H1 (cell line): Measurements from ENCODE around the gene LRRTM4. TPM values are rescaled to one million over a fixed set of nuclear protein-coding genes. Genes with fewer than 3 reads are reported as not detected.

Source experiments
- CTCF ChIA-PET: fragments of 300-600 bp; sonication (Branson Sonifier 250); formaldehyde crosslinking; loops from one replicate; lab custom pipeline; 2021; ENCODE audit not compliant: partially characterized antibody; lab: Charles Lee
- POLR2A ChIA-PET: fragments of 300-600 bp; sonication (Branson Sonifier 250); formaldehyde crosslinking; loops from one replicate; lab custom pipeline; 2021; ENCODE audit warnings: inconsistent platforms; ENCODE audit not compliant: partially characterized antibody; lab: Charles Lee
- DNase-seq, 2 experiments: peaks; one replicate each; pipeline versions ENCODE4 v3.0.0 to v3.0.0-alpha.2; 2010 to 2022; ENCODE audit warnings: low spot score in 2 of 2, low read depth in 1 of 2, mixed read lengths in 1 of 2
- FAIRE-seq: peaks from 2 replicates; lab custom pipeline; 2011; peaks lifted over from hg19 to GRCh38; lab: Jason Lieb, UNC
- H2AFZ ChIP-seq: 2 replicates; pipeline ENCODE4 v1.8.1; 2012; ENCODE audit warnings: low read length, inconsistent platforms
- H2AK5ac ChIP-seq: 2 replicates; pipeline ENCODE4 v1.6.1; 2013; ENCODE audit warnings: low read depth, low read length
- H2BK120ac ChIP-seq: replicated peaks from 2 replicates; pipeline ENCODE3; 2013; ENCODE audit warnings: low read depth, low read length, inconsistent platforms
- H2BK12ac ChIP-seq: 2 replicates; pipeline ENCODE4 v1.6.1; 2013; ENCODE audit warnings: low read depth, low read length
- H2BK15ac ChIP-seq: 2 replicates; pipeline ENCODE4 v1.6.1; 2013; ENCODE audit warnings: low read length
- H2BK20ac ChIP-seq: 2 replicates; pipeline ENCODE4 v1.6.1; 2013; ENCODE audit warnings: low read length
- H2BK5ac ChIP-seq: 2 replicates; pipeline ENCODE4 v1.6.1; 2013; ENCODE audit warnings: low read depth, low read length
- H3K14ac ChIP-seq: 2 replicates; pipeline ENCODE4 v1.6.1; 2013; ENCODE audit warnings: inconsistent platforms; ENCODE audit not compliant: insufficient read length
- H3K18ac ChIP-seq: 2 replicates; pipeline ENCODE4 v1.6.1; 2013; ENCODE audit warnings: low read length; ENCODE audit errors: extremely low read depth
- H3K23ac ChIP-seq: 2 replicates; pipeline ENCODE4 v1.6.1; 2013; ENCODE audit warnings: inconsistent platforms; ENCODE audit not compliant: insufficient read length
- H3K23me2 ChIP-seq: 2 replicates; pipeline ENCODE4 v1.6.1; 2013; ENCODE audit warnings: low read depth, low read length
- H3K27ac ChIP-seq: 2 replicates; pipeline ENCODE4 v1.6.1; 2011; ENCODE audit warnings: low read depth, low read length, inconsistent platforms
- H3K27me3 ChIP-seq, 4 experiments: replicated peaks in 1 of 4; 1 replicate in 1 of 4; 2 replicates in 3 of 4; pipeline versions ENCODE4 v1.6.1 to v1.8.1; 2011 to 2013; ENCODE audit warnings: low read length in 3 of 4, mild to moderate bottlenecking in 3 of 4, inconsistent platforms in 2 of 4, mixed read lengths in 2 of 4, moderate library complexity in 1 of 4; ENCODE audit not compliant: control insufficient read depth in 3 of 4, insufficient read depth in 3 of 4; ENCODE audit errors: extremely low read depth in 1 of 4
- H3K36me3 ChIP-seq, 4 experiments: 2 replicates each; pipeline versions ENCODE4 v1.6.1 to v1.8.1; 2011 to 2013; ENCODE audit warnings: mild to moderate bottlenecking in 4 of 4, low read length in 3 of 4, moderate library complexity in 2 of 4, control low read depth in 1 of 4, inconsistent platforms in 1 of 4; ENCODE audit not compliant: insufficient read depth in 4 of 4, control insufficient read depth in 2 of 4
- H3K4ac ChIP-seq: replicated peaks from 2 replicates; pipeline ENCODE3; 2013; ENCODE audit warnings: low read length, low read depth, mixed read lengths, inconsistent platforms; ENCODE audit not compliant: insufficient read length
- H3K4me1 ChIP-seq, 4 experiments: replicated peaks in 1 of 4; 1 replicate in 1 of 4; 2 replicates in 3 of 4; pipeline versions ENCODE4 v1.6.1 to v1.8.1; 2011 to 2013; ENCODE audit warnings: low read length in 3 of 4, inconsistent platforms in 2 of 4, mixed read lengths in 1 of 4; ENCODE audit not compliant: insufficient read depth in 4 of 4, control insufficient read depth in 3 of 4
- H3K4me2 ChIP-seq, 2 experiments: 2 replicates each; pipeline versions ENCODE4 v1.6.1 to v1.8.1; 2011 to 2013; ENCODE audit warnings: low read depth in 2 of 2, low read length in 2 of 2, control low read depth in 1 of 2, inconsistent platforms in 1 of 2, mild to moderate bottlenecking in 1 of 2; ENCODE audit not compliant: insufficient read depth in 1 of 2
- H3K4me3 ChIP-seq, 4 experiments: fragments of 200-600, 300-600 bp in 1 of 4; sonication (generic), shearing (Covaris generic), sonication (Bioruptor Twin) in 1 of 4; 2 replicates each; pipeline versions ENCODE4 v1.5.1 to v1.8.1; 2011 to 2016; ENCODE audit warnings: low read length in 4 of 4, low read depth in 3 of 4, control low read depth in 2 of 4, inconsistent platforms in 2 of 4, mild to moderate bottlenecking in 2 of 4, mixed read lengths in 1 of 4, moderate library complexity in 1 of 4; ENCODE audit not compliant: insufficient read depth in 2 of 4; ENCODE audit errors: extremely low read depth in 1 of 4
- H3K56ac ChIP-seq: replicated peaks from 2 replicates; pipeline ENCODE3; 2013; ENCODE audit warnings: low read depth, mild to moderate bottlenecking, mixed read lengths, low read length, inconsistent platforms; ENCODE audit not compliant: insufficient read length
- H3K79me1 ChIP-seq: 2 replicates; pipeline ENCODE4 v1.6.1; 2013; ENCODE audit warnings: low read depth, low read length, control low read depth
- H3K79me2 ChIP-seq, 2 experiments: 2 replicates each; pipeline versions ENCODE4 v1.6.1 to v1.8.1; 2012 to 2013; ENCODE audit warnings: low read length in 2 of 2, mild to moderate bottlenecking in 2 of 2, inconsistent platforms in 1 of 2; ENCODE audit not compliant: insufficient read depth in 2 of 2, control insufficient read depth in 1 of 2
- H3K9ac ChIP-seq, 4 experiments: replicated peaks in 1 of 4; 1 replicate in 1 of 4; 2 replicates in 3 of 4; pipeline versions ENCODE4 v1.6.1 to v1.8.1; 2011 to 2013; ENCODE audit warnings: low read depth in 3 of 4, low read length in 3 of 4, control low read depth in 2 of 4, mild to moderate bottlenecking in 2 of 4, moderate library complexity in 2 of 4, inconsistent platforms in 1 of 4; ENCODE audit errors: extremely low read depth in 1 of 4
- H3K9me3 ChIP-seq, 2 experiments: 2 replicates each; pipeline versions ENCODE4 v1.6.1 to v1.8.1; 2012 to 2013; ENCODE audit warnings: mild to moderate bottlenecking in 2 of 2, moderate library complexity in 2 of 2, control low read depth in 1 of 2, inconsistent platforms in 1 of 2, low read depth in 1 of 2, low read length in 1 of 2, mixed read lengths in 1 of 2; ENCODE audit not compliant: insufficient read depth in 2 of 2
- H4K20me1 ChIP-seq, 2 experiments: replicated peaks in 1 of 2; 2 replicates each; pipeline versions ENCODE3 to v1.8.1; 2011 to 2013; ENCODE audit warnings: inconsistent platforms in 2 of 2, low read length in 2 of 2, mild to moderate bottlenecking in 1 of 2; ENCODE audit not compliant: insufficient read depth in 2 of 2, control insufficient read depth in 1 of 2
- H4K5ac ChIP-seq: 2 replicates; pipeline ENCODE4 v1.6.1; 2013; ENCODE audit warnings: low read length, low read depth, mixed read lengths, inconsistent platforms; ENCODE audit not compliant: insufficient read length
- H4K8ac ChIP-seq: 2 replicates; pipeline ENCODE4 v1.8.0; 2013; ENCODE audit warnings: mild to moderate bottlenecking, moderate library complexity, low read length, inconsistent platforms; ENCODE audit not compliant: insufficient read depth; ENCODE audit errors: extremely low read depth
- H4K91ac ChIP-seq: replicated peaks from 2 replicates; pipeline ENCODE3; 2013; ENCODE audit warnings: low read length, mixed read lengths, inconsistent platforms; ENCODE audit not compliant: insufficient read length
- SP2 ChIP-seq: IDR thresholded peaks from 2 replicates; pipeline ENCODE4 v1.6.1; 2012; ENCODE audit warnings: mild to moderate bottlenecking, low read length, inconsistent platforms
- polyA plus RNA-seq, 7 experiments: library from polyadenylated mRNA; depleted of rRNA in 3 of 7; stranded (reverse) in 5 of 7; unstranded in 2 of 7; fragments of >200 nt in 5 of 7; fragments of 200-250 nt in 2 of 7; gene quantifications; 1 replicate in 5 of 7; 2 replicates in 1 of 7; 4 replicates in 1 of 7; pipeline versions ENCODE4 v1.2.1 to v1.2.3, GENCODE V29; 2011 to 2013; ENCODE audit warnings: missing spikeins in 2 of 7, mixed read lengths in 2 of 7
- total RNA-seq: library from RNA; stranded (reverse); fragmentation: NEBNext Ultra II Directional; extraction: Animal tissue kit (Norgen Biotek cat#: 25700); gene quantifications from 2 replicates; pipeline ENCODE4 v1.2.1, GENCODE V29; 2021

The LRRTM4 gene
- total and polyA plus RNA-seq, 2 of the 8 experiments (the other 6 are each of a cell fraction or from before 2014, with no cell fraction given): 3.6 to 9.5 TPM

GRCh38 chr2:77391119-77391518 lies 131.1 kb downstream of the LRRTM4 start:
- no peak overlapping the region for H3K27ac ChIP-seq
- no peak for TF ChIP-seq SP2

More at GRCh38 chr2:77391119-77391518, 131.1 kb downstream of the LRRTM4 start:
- Histone ChIP-seq H4K5ac (no peak overlapping the region), H3K4me3 (no peak overlapping the region), H3K79me1 (no peaks in the 10 kb centered on the region), H3K23ac (no peak overlapping the region), H3K18ac (no peak overlapping the region), H3K4me2 (no peak overlapping the region), H3K23me2 (peaks cover 2% of the 10 kb centered on the region; the same call in 1 of the 2 replicates), H3K9me3 (0 out of 4 replicates have a peak, but pooled peaks cover 0 to 2% of the 10 kb centered on the region in 2 experiments), H2AFZ (no peak overlapping the region), H3K36me3 (no peaks in the 10 kb centered on the region), H3K79me2 (no peaks in the 10 kb centered on the region), H2AK5ac (no peak overlapping the region), H3K9ac (no peak overlapping the region), H2BK20ac (no peak overlapping the region), H3K4me1 (peaks cover 0 to 10% (median 5%) of the 10 kb centered on the region in 4 experiments; a peak in 4 of 7 replicates), H2BK15ac (no peak overlapping the region), H2BK12ac (no peak overlapping the region), H3K14ac (no peak overlapping the region), H3K27me3 (no peaks in the 10 kb centered on the region), H3K4ac (no peak overlapping the region), H2BK5ac (no peak overlapping the region), H2BK120ac (no peak overlapping the region), H4K91ac (no peak overlapping the region), H4K8ac (no peak overlapping the region), H3K56ac (no peak overlapping the region), H4K20me1 (no peaks in the 10 kb centered on the region)
- FAIRE-seq (no peak), DNase-seq (no peak)
- POLR2A ChIA-PET: no interaction called here
- CTCF ChIA-PET: no interaction called here
